ENCODE data around the gene LKAAEAR1.

The LKAAEAR1 gene

GRCh38 chr20:64035933-64036345 is 48.3 kb downstream of the LKAAEAR1 start, which contains the start of gene C20orf204:
Gene C20orf204, plus strand, starts transcription at chr20:64036182. Its CDS starts 142 bp downstream, at chr20:64036324.
- no peak for DNase-seq

GRCh38 chr20:64035066-64035932 is 48.9 kb downstream of the LKAAEAR1 start:
- no peak for DNase-seq

- no peak for DNase-seq
Measured at GRCh38 chr20:64033981-64034493, 50.2 kb downstream of the LKAAEAR1 start.
